ENCODE results near the gene AMPD1. TPM values are rescaled to one million over a fixed set of nuclear protein-coding genes. Genes with fewer than 3 reads are reported as not detected.

Gene AMPD1
- total RNA-seq, 1 experiment from 2014 or later: not detected

GRCh38 chr1:114741963-114742746, 46.8 kb upstream of the AMPD1 start:
- Histone ChIP-seq H3K23ac (ENCODE audit: insufficient read length, low read depth, low read length) (no peak overlapping the region), H3K4me1 (ENCODE audit: insufficient read depth, low read length) (no peaks in the 10 kb centered on the region), H3K79me1 (ENCODE audit: insufficient read depth, low read depth, low read length, poor library complexity, severe bottlenecking) (peaks cover 7% of the 10 kb centered on the region), H2BK15ac (ENCODE audit: low read depth, low read length) (no peak overlapping the region), H3T11ph (ENCODE audit: low read length) (no peak overlapping the region), H3K27ac (ENCODE audit: insufficient read length, low read depth, low read length) (no peak overlapping the region), H3K18ac (ENCODE audit: insufficient read length, low read depth, low read length) (no peak overlapping the region), H3K27me3 (ENCODE audit: insufficient read depth, low read length) (no peaks in the 10 kb centered on the region), H2BK20ac (ENCODE audit: low read depth, low read length, poor library complexity, severe bottlenecking) (no peak overlapping the region), H4K91ac (ENCODE audit: insufficient read length, low read depth, low read length) (no peak overlapping the region), H2AFZ (ENCODE audit: low read length) (no peak overlapping the region), H3K56ac (ENCODE audit: insufficient read length, low read depth, low read length) (no peak overlapping the region), H3K14ac (ENCODE audit: insufficient read depth, low read length) (no peak overlapping the region), H4K5ac (ENCODE audit: insufficient read length, low read depth, low read length) (no peak overlapping the region), H3K4me2 (ENCODE audit: insufficient read depth, insufficient read length, low read length) (no peak overlapping the region), H3K4ac (ENCODE audit: low read depth, low read length) (no peak overlapping the region), H4K20me1 (ENCODE audit: control insufficient read depth, insufficient read depth, insufficient read length) (no peaks in the 10 kb centered on the region), H2BK5ac (ENCODE audit: insufficient read length, low read length) (no peak overlapping the region), H3K9me3 (ENCODE audit: control insufficient read depth, low read depth, low read length) (no peaks in the 10 kb centered on the region), H3K9ac (ENCODE audit: extremely low read depth, insufficient read length, low read length) (no peak overlapping the region), H3K23me2 (ENCODE audit: insufficient read length, low read depth, low read length, poor library complexity, severe bottlenecking) (no peaks in the 10 kb centered on the region), H4K8ac (replicated peaks; ENCODE audit: insufficient read length, low read depth, low read length) (no peak overlapping the region), H2AK5ac (ENCODE audit: insufficient read length, low read length) (no peak overlapping the region), H3K79me2 (ENCODE audit: insufficient read depth, low read length) (peaks cover 35% of the 10 kb centered on the region; the same call in 1 of the 2 replicates), H2BK12ac (ENCODE audit: insufficient read length, low read depth, low read length) (no peak overlapping the region), H2BK120ac (ENCODE audit: low read depth, low read length, poor library complexity, severe bottlenecking) (no peak overlapping the region)
- WGBS (ENCODE audit: extremely low coverage, insufficient read length, low lambda C conversion rate): no CpG with 5 or more reads among the region's 11 CpGs
- Mint-ChIP-seq H3K36me3 (ENCODE audit: insufficient read depth in 1 of 3, low read depth in 3 of 3) (peaks cover 45 to 76% (median 66%) of the 10 kb centered on the region in 3 experiments), H3K27me3 (ENCODE audit: low read depth) (no peaks in the 10 kb centered on the region), H3K9me3 (no peaks in the 10 kb centered on the region), H3K27ac (no peak overlapping the region), H3K4me3 (no peak overlapping the region), H3K4me1 (no peaks in the 10 kb centered on the region)
- no peak for TF ChIP-seq CTCF (conservative IDR thresholded peaks at IDR 0.05)
- DNase-seq: no peak
